Subcutaneous abdominal adipose tissue (tissue), 5 donors: ENCODE measurements around the gene RIBC2.
A peak's percentile ranks its signal among the peaks of the same experiment; 100 is the strongest.
"Not testable (repeated sequence)": the region's sequence is repeated elsewhere in the genome, so short reads cannot be mapped to it uniquely, and the experiment has no call there.

Source experiments
- H3K27ac ChIP-seq: one replicate; pipeline ENCODE4 v1.7.0; 2013; ENCODE audit warnings: low read depth, mild to moderate bottlenecking, inconsistent platforms, low read length, moderate library complexity
- H3K27me3 ChIP-seq, 5 donors: one replicate each; pipeline ENCODE4 v1.7.0; 2013; ENCODE audit warnings: low read length in 5 of 5, inconsistent platforms in 1 of 5; ENCODE audit not compliant: control insufficient read depth in 5 of 5, insufficient read depth in 4 of 5
- H3K36me3 ChIP-seq, 5 donors: one replicate each; pipeline ENCODE4 v1.7.0; 2013; ENCODE audit warnings: low read length in 5 of 5; ENCODE audit not compliant: control insufficient read depth in 5 of 5, insufficient read depth in 5 of 5
- H3K4me1 ChIP-seq, 5 donors: one replicate each; pipeline ENCODE4 v1.7.0; 2013; ENCODE audit warnings: low read length in 5 of 5, mild to moderate bottlenecking in 3 of 5, moderate library complexity in 1 of 5; ENCODE audit not compliant: control insufficient read depth in 5 of 5, insufficient read depth in 5 of 5
- H3K4me3 ChIP-seq, 5 donors: one replicate each; pipeline ENCODE4 v1.7.0; 2013; ENCODE audit warnings: low read length in 5 of 5, low read depth in 1 of 5
- H3K9ac ChIP-seq, 5 donors: one replicate each; pipeline ENCODE4 v1.7.0; 2013; ENCODE audit warnings: low read length in 5 of 5, mild to moderate bottlenecking in 4 of 5, moderate library complexity in 3 of 5
- H3K9me3 ChIP-seq, 5 donors: one replicate each; pipeline ENCODE4 v1.7.0; 2013; ENCODE audit warnings: low read length in 5 of 5; ENCODE audit not compliant: control insufficient read depth in 5 of 5
- donor health status: healthy.
- donor health status: healthy.
- donor health status: healthy.
- donor health status: healthy.
- donor health status: healthy.

Gene RIBC2

GRCh38 chr22:45446216-45446615 lies 32.7 kb downstream of the RIBC2 start:
- H3K36me3 ChIP-seq: no peaks in the 10 kb centered on the region
- H3K9me3 ChIP-seq: no peaks in the 10 kb centered on the region

GRCh38 chr22:45447596-45447995 lies 34.1 kb downstream of the RIBC2 start:
- not testable (repeated sequence) for H3K9ac ChIP-seq, H3K27me3 ChIP-seq, H3K9me3 ChIP-seq, H3K27ac ChIP-seq, H3K36me3 ChIP-seq, H3K4me3 ChIP-seq
- H3K4me1 ChIP-seq: peaks cover 3 to 30% (median 23%) of the 10 kb centered on the region in 5 donors

More at GRCh38 chr22:45446216-45446615, 32.7 kb downstream of the RIBC2 start:
- peaks cover under 1 to 19% (median 19%) of the 10 kb centered on the region in 5 donors for H3K4me1 ChIP-seq
- H3K9ac ChIP-seq: no peak overlapping the region
- H3K4me3 ChIP-seq: no peak overlapping the region
- H3K27ac ChIP-seq: no peak overlapping the region
- H3K27me3 ChIP-seq: peaks cover 0 to 5% (median 1%) of the 10 kb centered on the region in 5 donors

- H3K9me3 ChIP-seq: no peaks in the 10 kb centered on the region
- no peak overlapping the region for H3K4me3 ChIP-seq
- no peak overlapping the region for H3K9ac ChIP-seq
- peaks cover 3 to 35% (median 25%) of the 10 kb centered on the region in 5 donors for H3K4me1 ChIP-seq
- no peak overlapping the region for H3K27ac ChIP-seq
- peaks cover 0 to 5% (median 0%) of the 10 kb centered on the region in 5 donors for H3K27me3 ChIP-seq
- no peaks in the 10 kb centered on the region for H3K36me3 ChIP-seq
These were observed 34.9 kb downstream of the RIBC2 start for GRCh38 chr22:45448431-45448830.

DNA sequence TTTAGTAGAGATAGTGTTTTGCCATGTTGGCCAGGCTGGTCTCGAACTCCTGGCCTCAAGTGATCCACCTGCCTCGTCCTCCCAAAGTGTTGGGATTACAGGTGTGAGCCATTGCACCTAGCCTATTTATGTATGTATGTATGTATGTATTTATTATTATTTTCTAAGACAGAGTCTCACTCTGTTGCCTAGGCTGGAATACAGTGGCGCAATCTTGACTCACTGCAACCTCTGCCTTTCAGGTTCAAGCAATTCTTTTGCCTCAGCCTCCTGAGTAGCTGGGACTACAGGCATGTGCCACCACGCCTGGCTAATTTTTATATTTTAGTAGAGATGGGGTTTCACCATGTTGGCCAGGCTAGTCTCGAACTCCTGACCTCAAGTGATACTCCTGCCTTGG lies 35.9 kb downstream of the RIBC2 start:
- not testable (repeated sequence) for H3K9me3 ChIP-seq, H3K36me3 ChIP-seq, H3K9ac ChIP-seq, H3K27ac ChIP-seq, H3K4me3 ChIP-seq
- Histone ChIP-seq H3K4me1 (peaks cover 3 to 35% (median 25%) of the 10 kb centered on the region in 5 donors), H3K27me3 (peaks cover 0 to 13% (median 0%) of the 10 kb centered on the region in 5 donors)

DNA sequence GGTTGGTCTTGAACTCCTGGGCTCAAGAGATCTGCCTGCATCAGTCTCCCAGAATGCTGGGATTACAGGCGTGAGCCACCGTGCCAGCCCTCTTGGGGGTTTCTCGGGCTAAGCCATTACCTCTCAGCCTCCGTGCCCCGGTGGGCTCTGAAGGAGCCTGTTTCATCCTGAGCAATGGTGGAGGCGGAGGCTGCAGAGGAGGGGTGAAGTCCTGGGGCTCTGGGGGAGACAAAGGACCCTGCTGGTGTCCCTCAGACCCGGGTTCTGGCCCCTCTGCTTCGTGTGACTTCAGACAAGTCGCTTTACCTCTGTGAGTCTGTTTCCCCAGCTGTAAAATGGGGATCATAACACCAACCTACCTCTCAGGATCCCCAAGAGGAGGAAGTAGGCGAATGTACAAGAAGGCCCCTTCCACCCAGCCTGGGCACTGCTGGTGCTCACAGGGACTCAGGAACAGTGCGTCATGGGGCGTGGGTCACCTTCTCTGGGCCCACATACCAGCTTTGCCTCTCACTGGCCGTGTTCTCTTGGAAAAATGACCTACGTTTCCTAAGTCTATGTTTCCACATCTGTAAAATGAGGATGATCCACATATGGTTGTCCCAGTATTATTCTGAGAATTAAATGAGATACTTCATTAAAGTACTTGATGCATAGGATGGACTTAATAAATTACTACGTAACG lies 36.8 kb downstream of the RIBC2 start:
- Histone ChIP-seq H3K36me3 (no peaks in the 10 kb centered on the region), H3K4me3 (no peak overlapping the region), H3K9ac (no peak overlapping the region), H3K27ac (peak overlapping the region; percentile 38), H3K27me3 (peaks cover 0 to 13% (median 0%) of the 10 kb centered on the region in 5 donors), H3K9me3 (no peaks in the 10 kb centered on the region), H3K4me1 (peaks cover 3 to 35% (median 28%) of the 10 kb centered on the region in 5 donors)

GRCh38 chr22:45450921-45451651 lies 37.6 kb downstream of the RIBC2 start:
- no peaks in the 10 kb centered on the region for H3K9me3 ChIP-seq
- H3K4me1 ChIP-seq: peaks cover 3 to 35% (median 28%) of the 10 kb centered on the region in 5 donors
- H3K9ac ChIP-seq: no peak overlapping the region
- no peak overlapping the region for H3K4me3 ChIP-seq
- H3K27ac ChIP-seq: peak overlapping the region; percentile 19
- no peaks in the 10 kb centered on the region for H3K36me3 ChIP-seq
- H3K27me3 ChIP-seq: peaks cover 0 to 10% (median 0%) of the 10 kb centered on the region in 5 donors

DNA sequence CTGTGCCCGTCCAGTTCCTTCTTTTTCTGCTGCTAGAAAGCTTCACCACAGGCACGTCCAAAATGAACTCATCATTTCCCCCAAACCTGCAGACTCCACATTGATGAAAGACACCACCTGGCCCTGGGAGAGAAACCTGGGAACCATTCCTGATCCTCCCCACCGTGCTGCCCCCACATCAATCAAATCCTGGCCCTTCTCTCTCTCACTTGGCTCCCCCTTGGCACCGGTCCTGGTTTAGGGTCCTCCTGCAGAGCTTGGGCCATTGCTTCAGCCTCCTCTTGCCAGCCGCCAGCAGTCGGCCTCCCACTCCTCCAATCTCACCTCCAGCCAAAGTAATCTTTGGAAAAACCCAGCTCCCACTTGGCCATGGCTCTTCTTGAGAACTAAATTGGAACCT lies 38.5 kb downstream of the RIBC2 start:
- H3K9me3 ChIP-seq: no peaks in the 10 kb centered on the region
- H3K4me3 ChIP-seq: no peak overlapping the region
- peaks cover 0 to 10% (median 0%) of the 10 kb centered on the region in 5 donors for H3K27me3 ChIP-seq
- no peak overlapping the region for H3K9ac ChIP-seq
- no peaks in the 10 kb centered on the region for H3K36me3 ChIP-seq
- H3K27ac ChIP-seq: no peak overlapping the region
- peaks cover 3 to 35% (median 28%) of the 10 kb centered on the region in 5 donors for H3K4me1 ChIP-seq

DNA sequence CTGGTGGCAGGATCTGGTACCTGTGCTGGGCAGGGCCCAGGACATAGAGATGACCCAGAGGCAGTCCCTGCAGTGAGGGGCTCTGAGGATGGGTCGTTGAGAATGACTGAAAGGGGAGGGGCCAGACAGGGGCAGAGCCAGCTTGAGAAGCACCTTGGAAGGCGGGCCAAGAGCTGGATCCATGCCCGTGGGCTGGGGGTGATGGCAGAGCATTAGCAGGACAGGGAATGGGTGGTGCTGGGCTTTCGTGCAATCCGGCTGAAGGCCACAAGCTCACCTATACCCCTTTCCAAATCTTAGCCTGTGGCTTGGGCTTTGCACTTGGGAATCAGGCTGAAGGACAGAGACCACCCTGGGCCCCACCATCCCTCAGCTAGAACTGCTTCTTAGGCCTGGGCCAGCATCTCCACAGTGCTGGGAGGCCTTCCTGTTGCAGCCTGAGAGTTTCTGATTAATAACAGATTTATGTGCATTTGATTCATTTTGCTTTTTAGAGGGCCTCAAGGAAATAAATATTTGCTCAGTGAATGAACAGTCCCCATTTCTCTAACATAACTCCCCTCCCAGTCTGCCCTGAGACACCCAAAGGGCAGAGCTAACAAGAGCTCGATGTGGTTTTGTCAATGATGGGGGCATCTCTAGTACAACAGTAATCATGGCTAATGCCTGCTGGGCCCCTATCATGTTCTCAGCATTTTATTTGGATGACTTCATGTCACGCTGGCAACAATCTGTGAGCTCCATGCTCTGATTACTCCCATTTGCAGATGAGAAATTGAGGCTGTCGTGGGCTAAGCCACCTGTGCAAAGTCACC lies 39.3 kb downstream of the RIBC2 start:
- Histone ChIP-seq H3K36me3 (no peaks in the 10 kb centered on the region), H3K9me3 (no peaks in the 10 kb centered on the region), H3K27me3 (peaks cover 0 to 12% (median 0%) of the 10 kb centered on the region in 5 donors), H3K27ac (no peak overlapping the region), H3K4me1 (peaks cover 3 to 35% (median 28%) of the 10 kb centered on the region in 5 donors), H3K9ac (no peak overlapping the region), H3K4me3 (no peak overlapping the region)

DNA sequence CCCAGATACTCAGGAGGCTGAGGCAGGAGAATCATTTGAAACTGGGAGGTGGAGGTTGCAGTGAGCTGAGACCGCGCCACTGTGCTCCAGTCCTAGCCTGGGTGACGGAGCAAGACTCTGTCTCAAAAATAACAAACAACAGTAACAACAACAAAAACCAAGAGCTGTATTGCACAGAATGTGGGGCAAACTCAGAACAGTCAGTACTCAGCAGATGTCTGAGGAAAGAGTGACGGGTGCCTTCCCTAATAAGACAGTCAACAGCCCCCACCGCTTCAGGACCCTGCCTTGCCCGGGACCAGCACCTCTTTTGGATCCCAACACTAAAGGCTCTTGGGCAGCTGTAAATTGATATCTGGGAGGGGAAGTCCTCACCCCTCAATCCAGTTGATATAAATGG lies 40.3 kb downstream of the RIBC2 start:
- H3K27ac ChIP-seq: no peak overlapping the region
- H3K27me3 ChIP-seq: peaks cover 0 to 12% (median 0%) of the 10 kb centered on the region in 5 donors
- H3K36me3 ChIP-seq: no peaks in the 10 kb centered on the region
- H3K4me3 ChIP-seq: no peak overlapping the region
- H3K9ac ChIP-seq: no peak overlapping the region
- peaks cover 3 to 29% (median 23%) of the 10 kb centered on the region in 5 donors for H3K4me1 ChIP-seq
- no peaks in the 10 kb centered on the region for H3K9me3 ChIP-seq
